OCI-LY7 (cell line): ENCODE data around the gene PACS1. TPM values are rescaled to one million over a fixed set of nuclear protein-coding genes. Genes with fewer than 3 reads are reported as not detected.

Source experiments
- BruUV-seq: library from RNA; stranded (reverse); fragments of 400-500 nt; replicated peaks from 2 replicates; lab custom pipeline; 2021; lab: Mats Ljungman, UMichigan
- CTCF ChIA-PET: fragments of 300-600 bp; sonication (Branson Sonifier 250); formaldehyde crosslinking; loops from one replicate; lab custom pipeline; 2022; ENCODE audit warnings: antibody characterized with exemption; ENCODE audit not compliant: unreplicated experiment; lab: Charles Lee
- POLR2A ChIA-PET: fragments of 300-600 bp; sonication (Branson Sonifier 250); formaldehyde crosslinking; loops from one replicate; lab custom pipeline; 2022; ENCODE audit warnings: antibody characterized with exemption; lab: Charles Lee
- DNase-seq: peaks from one replicate; pipeline ENCODE4 v3.0.0-alpha.2; 2015; ENCODE audit warnings: low spot score
- H2AFZ ChIP-seq: fragments of 200-600 bp; sonication (generic), shearing (Covaris generic); 2 replicates; pipeline ENCODE4 v1.6.1; 2014; ENCODE audit warnings: mild to moderate bottlenecking, antibody characterized with exemption, low read length, moderate library complexity
- H3K27ac ChIP-seq: fragments of 200-600 bp; sonication (generic); 2 replicates; pipeline ENCODE4 v1.5.1; 2014; ENCODE audit warnings: mixed run types, low read depth, mild to moderate bottlenecking, moderate library complexity, low read length, inconsistent platforms; ENCODE audit not compliant: poor library complexity, severe bottlenecking
- H3K36me3 ChIP-seq: fragments of 200-600 bp; sonication (generic); 2 replicates; pipeline ENCODE4 v1.6.1; 2014; ENCODE audit warnings: mild to moderate bottlenecking, antibody characterized with exemption, low read length, moderate library complexity, mixed read lengths; ENCODE audit not compliant: insufficient read depth
- H3K4me1 ChIP-seq: fragments of 200-600 bp; sonication (generic); 2 replicates; pipeline ENCODE4 v1.5.1; 2014; ENCODE audit warnings: mild to moderate bottlenecking, low read length; ENCODE audit not compliant: insufficient read depth, poor library complexity, severe bottlenecking
- H3K4me2 ChIP-seq: fragments of 200-600 bp; sonication (generic); 2 replicates; pipeline ENCODE4 v1.6.1; 2014; ENCODE audit warnings: mild to moderate bottlenecking, low read length
- H3K4me3 ChIP-seq: fragments of 200-600 bp; sonication (generic); 2 replicates; pipeline ENCODE4 v1.5.1; 2014; ENCODE audit warnings: mild to moderate bottlenecking, low read depth, low read length; ENCODE audit not compliant: poor library complexity, severe bottlenecking
- H3K79me2 ChIP-seq: fragments of 200-600 bp; sonication (generic); 2 replicates; pipeline ENCODE4 v1.6.1; 2016; ENCODE audit warnings: low read depth, mild to moderate bottlenecking, low read length, moderate library complexity, mixed read lengths; ENCODE audit not compliant: insufficient read depth
- H3K9me2 ChIP-seq: fragments of 200-600 bp; sonication (generic); 2 replicates; pipeline ENCODE4 v1.6.1; 2016; ENCODE audit warnings: mild to moderate bottlenecking, low read length, mixed read lengths; ENCODE audit not compliant: insufficient read depth
- H3K9me3 ChIP-seq: fragments of 200-600 bp; sonication (generic); 2 replicates; pipeline ENCODE4 v1.6.1; 2014; ENCODE audit warnings: mild to moderate bottlenecking, mixed run types, low read length, mixed read lengths
- H4K20me1 ChIP-seq: fragments of 200-600 bp; sonication (generic); 2 replicates; pipeline ENCODE4 v1.6.1; 2014; ENCODE audit warnings: mild to moderate bottlenecking, antibody characterized with exemption, low read length, moderate library complexity, mixed read lengths; ENCODE audit not compliant: insufficient read depth
- CTCF ChIP-seq: fragments of 200-600 bp; sonication (generic); conservative IDR thresholded peaks from 2 replicates; pipeline ENCODE4 v1.5.1; 2014; ENCODE audit warnings: mild to moderate bottlenecking, antibody characterized with exemption, low read length, moderate library complexity, mixed read lengths
- EZH2phosphoT487 ChIP-seq: fragments of 200-600 bp; sonication (generic); IDR thresholded peaks from 2 replicates; pipeline ENCODE4 v1.6.1; 2018; ENCODE audit warnings: low read depth, borderline replicate concordance, mild to moderate bottlenecking, mixed run types, antibody characterized with exemption, low read length, moderate library complexity, mixed read lengths
- intact Hi-C: fragments of 100-400 bp; cut with micrococcal nuclease; formaldehyde crosslinking; loops from one replicate; pipeline ENCODE4 v1.10.0; 2022; ENCODE audit not compliant: unreplicated experiment
- total RNA-seq, 2 experiments: library from RNA; depleted of rRNA in 1 of 2; stranded (reverse); fragments of >200 nt in 1 of 2; shearing (Covaris generic) in 1 of 2; gene quantifications; 2 replicates each; pipeline ENCODE4 v1.2.3, GENCODE V29; 2014 to 2022

The PACS1 gene
- total RNA-seq, 2 experiments from 2014 or later: 23.7 to 52.5 TPM

- BruUV-seq: no TSS peak
- intact Hi-C loops: loop anchor here (1.0 to 5.0 kb wide), 3 partner anchors 50 to 193 kb away; partner anchors contain the start of genes BANF1, CCDC85B and EIF1AD
These were observed 18.1 kb upstream of the PACS1 start, which contains the start of gene SF3B2 for GRCh38 chr11:66051766-66052663. Gene SF3B2 (plus strand): TSS chr11:66052364. CDS start chr11:66052385, 21 bp downstream.

GRCh38 chr11:66052664-66052982, 17.4 kb upstream of the PACS1 start:
- H3K4me2 ChIP-seq: peak overlapping the region; percentile 79
- intact Hi-C loops: loop anchor here (1.0 to 5.0 kb wide), 3 partner anchors 50 to 193 kb away; partner anchors contain the start of genes BANF1, CCDC85B and EIF1AD
- ChIA-PET CTCF (interaction anchor here (1.0 kb wide), 2 partner anchors 10 to 50 kb away, joined by 3 to 4 read pairs; no protein-coding TSS in a partner anchor), POLR2A (interaction anchor here (0.8 to 3.0 kb wide), 6 partner anchors 11 to 193 kb away, joined by 3 to 20 read pairs (median 7); no protein-coding TSS in a partner anchor)
- peak overlapping the region; percentile 83 for H3K4me3 ChIP-seq
- DNase-seq: no peak
- H3K9me3 ChIP-seq: no peaks in the 10 kb centered on the region
- no peaks in the 10 kb centered on the region for H3K9me2 ChIP-seq
- peaks cover 49% of the 10 kb centered on the region for H3K36me3 ChIP-seq
- peaks cover 21% of the 10 kb centered on the region for H3K4me1 ChIP-seq
- no peak overlapping the region; the same call in 1 of the 2 replicates for H2AFZ ChIP-seq
- TSS peak; percentile 81 for BruUV-seq
- TF ChIP-seq CTCF (no peak), EZH2phosphoT487 (no peak)
- H3K79me2 ChIP-seq: peaks cover 26% of the 10 kb centered on the region
- H3K27ac ChIP-seq: peak overlapping the region; percentile 45
- H4K20me1 ChIP-seq: no peaks in the 10 kb centered on the region

More at GRCh38 chr11:66051766-66052663, 18.1 kb upstream of the PACS1 start, which contains the start of gene SF3B2:
- no peak for TF ChIP-seq CTCF
- TF ChIP-seq EZH2phosphoT487: no peak
- Histone ChIP-seq H3K27ac (peak within 1 kb of the TSS; percentile 60), H3K4me2 (peak within 1 kb of the TSS; percentile 79), H2AFZ (peak within 1 kb of the TSS; percentile 32; the same call in 1 of the 2 replicates), H3K36me3 (peaks cover 44% of the 10 kb centered on the region), H3K9me3 (no peaks in the 10 kb centered on the region), H3K9me2 (no peaks in the 10 kb centered on the region), H3K4me1 (peaks cover 21% of the 10 kb centered on the region), H3K79me2 (peaks cover 26% of the 10 kb centered on the region), H4K20me1 (no peaks in the 10 kb centered on the region), H3K4me3 (peak within 1 kb of the TSS; percentile 83)
- ChIA-PET CTCF (interaction anchor here (0.9 to 1.0 kb wide), 3 partner anchors 11 to 49 kb away, joined by 3 to 4 read pairs (median 4); no protein-coding TSS in a partner anchor), POLR2A (interaction anchor here (0.8 to 3.0 kb wide), 8 partner anchors 11 to 237 kb away, joined by 3 to 20 read pairs (median 4); partner anchors contain the start of gene YIF1A)
- peak; percentile 99 for DNase-seq
